ENCODE results near the gene SLC26A5. TPM values are rescaled to one million over a fixed set of nuclear protein-coding genes. Genes with fewer than 3 reads are reported as not detected.
"Not testable (repeated sequence)": the region's sequence is repeated elsewhere in the genome, so short reads cannot be mapped to it uniquely, and the experiment has no call there.

Gene SLC26A5
- total RNA-seq, 2 donors from 2014 or later: not detected

DNA sequence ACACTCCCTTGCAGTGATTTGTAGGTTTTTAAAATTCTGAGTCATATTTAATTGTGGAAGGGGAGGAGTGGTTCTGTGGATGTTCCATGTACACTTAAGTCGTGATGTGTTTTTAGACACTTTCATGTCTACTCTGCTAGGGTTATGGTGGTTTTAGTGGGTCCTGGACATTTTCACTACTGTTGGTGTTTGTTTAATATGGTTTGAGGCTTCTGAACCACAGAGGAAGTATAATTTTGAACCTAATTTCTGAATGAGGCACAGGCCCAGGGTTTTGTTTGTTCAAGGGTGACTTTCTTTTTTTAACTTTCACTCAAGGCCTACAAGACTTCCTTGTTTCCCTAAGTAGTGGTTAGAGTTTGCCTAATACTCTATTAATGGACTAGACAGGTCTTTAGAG lies 13.3 kb downstream of the SLC26A5 start:
- Mint-ChIP-seq H3K36me3 (no peaks in the 10 kb centered on the region), H3K27me3 (peaks cover 19 to 31% of the 10 kb centered on the region in 2 donors), H3K9me3 (no peaks in the 10 kb centered on the region), H3K4me3 (no peak overlapping the region), H3K27ac (no peak overlapping the region), H3K4me1 (ENCODE audit: low read depth in 2 of 2) (no peaks in the 10 kb centered on the region)
- ATAC-seq: no peak
- no peak for DNase-seq (ENCODE audit: low spot score)

DNA sequence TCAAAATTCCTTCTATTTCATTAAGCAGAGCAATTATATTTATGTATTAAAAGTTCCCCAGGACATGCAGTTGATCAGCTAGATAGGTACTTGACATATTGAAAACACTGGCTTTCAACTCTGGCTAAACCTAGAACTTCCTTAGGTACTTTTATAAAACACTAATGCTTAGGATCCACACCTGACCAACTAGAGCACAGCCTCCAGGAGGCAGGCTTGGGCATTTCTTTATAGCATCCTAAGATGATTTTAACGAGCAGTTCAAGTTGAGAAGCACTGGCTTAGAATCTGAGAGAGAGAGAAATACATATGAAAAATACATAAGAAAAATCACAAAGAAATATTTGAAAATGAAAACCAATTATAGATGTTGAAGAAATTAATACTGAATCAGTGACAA lies 20.8 kb downstream of the SLC26A5 start:
- ATAC-seq: no peak
- Mint-ChIP-seq H3K9me3 (no peaks in the 10 kb centered on the region), H3K4me3 (no peak overlapping the region), H3K27ac (no peak overlapping the region), H3K27me3 (peaks cover 15 to 28% of the 10 kb centered on the region in 2 donors), H3K36me3 (no peaks in the 10 kb centered on the region), H3K4me1 (ENCODE audit: low read depth in 2 of 2) (no peaks in the 10 kb centered on the region)
- DNase-seq (ENCODE audit: low spot score): no peak

DNA sequence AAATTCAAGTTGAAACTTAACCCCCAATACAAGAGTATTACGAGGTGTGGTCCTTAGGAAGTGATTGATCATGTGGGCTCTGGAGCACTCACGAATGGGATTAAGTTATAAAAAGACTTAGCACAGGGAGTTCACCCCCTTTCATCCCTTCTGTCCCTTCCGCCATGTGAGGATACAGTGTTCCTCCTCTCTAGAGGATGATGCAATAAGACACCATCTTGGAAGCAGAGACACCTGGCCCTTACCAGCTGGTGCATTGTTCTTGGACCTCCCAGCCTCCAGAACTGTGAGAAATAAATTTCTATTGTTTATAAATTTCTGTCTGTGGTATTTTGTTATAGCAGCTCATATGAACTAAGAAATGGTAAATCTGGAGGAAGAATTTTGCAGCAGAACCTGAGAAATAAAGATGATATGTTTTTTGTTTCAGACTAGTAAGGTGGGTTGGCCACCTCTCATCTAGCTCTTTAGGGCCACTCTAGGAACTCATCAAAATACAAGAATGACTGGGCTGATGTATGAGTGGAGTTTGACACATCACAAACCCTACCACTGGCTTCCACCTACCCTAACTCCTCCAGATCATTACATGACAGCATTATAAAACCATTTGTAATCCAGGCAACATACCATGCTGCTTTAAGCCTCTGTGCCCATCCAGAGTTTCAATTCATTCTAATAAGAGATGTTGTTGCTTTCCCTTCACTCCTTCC lies 22.4 kb downstream of the SLC26A5 start:
- DNase-seq (ENCODE audit: low spot score) (no peak), ATAC-seq (no peak)
- Mint-ChIP-seq H3K36me3 (no peaks in the 10 kb centered on the region), H3K4me1 (ENCODE audit: low read depth in 2 of 2) (no peaks in the 10 kb centered on the region), H3K27ac (no peak overlapping the region), H3K9me3 (no peaks in the 10 kb centered on the region), H3K27me3 (peaks cover 11 to 22% of the 10 kb centered on the region in 2 donors), H3K4me3 (no peak overlapping the region)

DNA sequence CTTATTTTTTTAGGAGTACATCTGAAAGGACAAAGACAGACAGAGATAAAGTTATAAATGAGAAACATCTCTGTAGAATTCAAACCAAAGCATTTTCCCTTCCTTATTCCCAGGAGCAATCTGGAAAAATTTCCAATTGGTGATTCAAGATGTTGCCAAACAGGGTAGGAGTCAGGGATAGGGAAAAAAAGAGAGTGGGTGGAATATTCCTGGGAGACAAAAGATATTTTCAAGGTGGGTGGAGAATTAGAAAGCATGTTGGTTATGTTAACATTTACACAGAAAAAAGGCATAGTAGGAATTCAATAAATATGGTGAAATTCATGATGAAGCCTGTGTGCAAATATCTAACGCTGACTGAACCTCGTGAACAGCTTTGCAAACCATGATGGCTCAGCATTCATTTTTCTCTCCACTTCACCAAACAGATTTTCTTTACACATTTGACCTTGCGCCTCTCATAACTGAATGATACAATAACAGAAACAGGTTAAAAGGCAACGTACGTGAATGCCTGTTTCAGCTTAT lies 25.1 kb downstream of the SLC26A5 start:
- ATAC-seq (no peak), DNase-seq (ENCODE audit: low spot score) (no peak)

DNA sequence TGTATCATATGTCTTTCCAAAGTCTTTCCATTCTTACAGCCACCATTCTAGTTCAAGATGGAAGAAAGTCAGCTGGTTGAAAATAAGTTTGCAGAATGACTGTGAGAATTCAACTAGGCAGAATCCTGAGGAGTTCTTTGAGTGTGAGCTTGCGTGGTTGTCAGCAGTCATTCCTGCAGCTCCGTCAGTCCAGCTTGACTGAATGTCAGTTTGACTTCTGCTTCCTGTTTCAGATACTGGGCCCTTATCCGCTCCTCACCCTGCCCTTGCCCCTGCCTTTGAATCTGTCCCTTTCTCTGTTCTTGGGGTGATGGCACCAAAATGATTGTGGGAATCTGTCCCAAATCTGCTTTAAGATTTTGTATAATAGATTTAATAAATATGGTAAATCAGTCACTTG lies 27.8 kb downstream of the SLC26A5 start:
- ATAC-seq (no peak), DNase-seq (ENCODE audit: low spot score) (no peak)
- Mint-ChIP-seq H3K9me3 (no peaks in the 10 kb centered on the region), H3K36me3 (no peaks in the 10 kb centered on the region), H3K27ac (no peak overlapping the region), H3K4me1 (ENCODE audit: low read depth in 2 of 2) (no peaks in the 10 kb centered on the region), H3K4me3 (no peak overlapping the region), H3K27me3 (peaks cover 19 to 31% of the 10 kb centered on the region in 2 donors)

More for the DNA sequence above, 25.1 kb downstream of the SLC26A5 start:
- H3K4me3 Mint-ChIP-seq: no peak overlapping the region
- H3K9me3 Mint-ChIP-seq: no peaks in the 10 kb centered on the region
- H3K4me1 Mint-ChIP-seq (ENCODE audit: low read depth in 2 of 2): no peaks in the 10 kb centered on the region
- H3K36me3 Mint-ChIP-seq: no peaks in the 10 kb centered on the region
- peaks cover 19 to 33% of the 10 kb centered on the region in 2 donors for H3K27me3 Mint-ChIP-seq
- H3K27ac Mint-ChIP-seq: no peak overlapping the region

DNA sequence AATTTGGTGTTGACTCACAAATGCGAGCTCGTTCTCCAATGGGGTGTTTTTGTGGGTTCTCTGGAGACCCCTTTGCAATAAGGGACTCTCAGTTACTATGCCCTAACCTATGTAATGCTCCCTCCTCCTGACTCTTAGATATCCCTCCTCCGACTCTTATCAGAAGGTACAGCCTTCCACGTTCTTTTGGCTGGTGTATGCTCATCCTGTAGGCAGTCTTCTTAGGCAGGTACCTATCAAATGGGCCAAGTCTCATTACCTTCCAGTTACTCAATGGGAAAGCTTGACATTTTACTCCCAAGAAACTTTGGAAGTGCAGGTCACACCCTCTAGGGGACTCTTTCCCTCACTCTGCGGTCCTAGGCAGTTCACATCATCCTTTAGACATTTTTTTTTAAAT lies 32.6 kb downstream of the SLC26A5 start:
- ATAC-seq: peak in 1 of 2 donors; percentile 45
- no peaks in the 10 kb centered on the region for H3K36me3 Mint-ChIP-seq
- no peaks in the 10 kb centered on the region for H3K4me1 Mint-ChIP-seq (ENCODE audit: low read depth in 2 of 2)
- H3K27ac Mint-ChIP-seq: no peak overlapping the region
- no peaks in the 10 kb centered on the region for H3K9me3 Mint-ChIP-seq
- no peak for DNase-seq (ENCODE audit: low spot score)
- H3K4me3 Mint-ChIP-seq: no peak overlapping the region
- H3K27me3 Mint-ChIP-seq: peaks cover 15 to 32% of the 10 kb centered on the region in 2 donors

DNA sequence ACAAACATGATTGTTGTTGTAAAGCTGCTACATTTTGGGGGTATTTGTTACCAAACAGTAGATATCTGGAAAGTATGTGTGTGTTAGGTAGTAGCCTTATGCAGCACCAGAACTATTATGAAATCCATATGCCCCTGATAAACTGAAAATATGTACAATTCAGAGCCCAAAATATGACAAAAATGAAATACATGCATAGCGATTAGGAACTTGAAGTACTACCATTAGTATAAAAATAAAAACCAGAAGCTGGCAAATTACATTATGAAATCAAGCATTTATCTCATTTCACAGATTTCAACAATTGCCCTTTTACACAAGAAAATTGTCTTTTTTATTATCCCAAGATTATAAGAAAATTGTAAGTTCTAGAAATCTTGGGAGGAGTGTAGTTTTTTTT lies 33.9 kb downstream of the SLC26A5 start:
- no peak overlapping the region for H3K27ac Mint-ChIP-seq
- H3K27me3 Mint-ChIP-seq: peaks cover 8 to 23% of the 10 kb centered on the region in 2 donors
- DNase-seq (ENCODE audit: low spot score) (no peak), ATAC-seq (no peak)
- H3K36me3 Mint-ChIP-seq: no peaks in the 10 kb centered on the region
- H3K4me1 Mint-ChIP-seq (ENCODE audit: low read depth in 2 of 2): no peaks in the 10 kb centered on the region
- H3K9me3 Mint-ChIP-seq: no peaks in the 10 kb centered on the region
- no peak overlapping the region for H3K4me3 Mint-ChIP-seq

DNA sequence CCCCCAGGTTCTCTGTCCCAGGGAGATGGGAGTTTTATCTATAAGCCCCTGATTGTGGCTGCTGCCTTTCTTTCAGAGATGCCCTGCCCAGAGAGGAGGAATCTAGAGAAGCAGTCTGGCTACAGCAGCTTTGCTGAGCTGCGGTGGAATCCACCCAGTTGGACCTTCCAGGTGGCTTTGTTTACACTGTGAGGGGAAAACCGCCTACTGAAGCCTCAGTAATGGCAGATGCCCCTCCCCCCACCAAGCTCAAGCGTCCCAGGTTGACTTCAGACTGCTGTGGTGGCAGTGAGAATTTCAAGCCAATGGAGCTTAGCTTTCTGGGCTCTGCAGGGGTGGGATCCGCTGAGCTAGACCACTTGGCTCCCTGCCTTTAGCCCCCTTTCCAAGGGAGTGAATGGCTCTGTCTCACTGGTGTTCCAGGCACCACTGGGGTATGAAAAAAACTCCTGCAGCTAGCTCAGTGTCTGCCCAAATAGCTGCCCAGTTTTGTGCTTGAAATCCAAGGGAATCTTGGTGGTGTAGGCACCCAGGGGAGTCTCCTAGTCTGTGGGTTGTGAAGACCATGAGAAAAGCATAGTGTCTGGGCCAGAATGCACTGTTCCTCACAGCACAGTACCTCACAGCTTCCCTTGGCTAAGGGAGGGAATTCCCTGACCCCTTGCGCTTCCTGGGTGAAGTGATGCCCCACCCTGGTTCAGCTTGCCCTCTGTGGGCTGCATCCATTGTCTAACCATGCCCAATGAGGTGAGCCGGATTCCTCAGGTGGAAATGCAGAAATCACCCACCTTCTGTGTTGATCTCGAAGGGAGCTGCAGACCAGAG lies 40.0 kb downstream of the SLC26A5 start:
- H3K9me3 Mint-ChIP-seq; DNase-seq (ENCODE audit: low spot score); ATAC-seq; H3K27ac Mint-ChIP-seq; H3K4me3 Mint-ChIP-seq; H3K4me1 Mint-ChIP-seq (ENCODE audit: low read depth in 2 of 2); H3K36me3 Mint-ChIP-seq: not testable (repeated sequence)
- peaks cover 20 to 24% of the 10 kb centered on the region in 2 donors for H3K27me3 Mint-ChIP-seq

DNA sequence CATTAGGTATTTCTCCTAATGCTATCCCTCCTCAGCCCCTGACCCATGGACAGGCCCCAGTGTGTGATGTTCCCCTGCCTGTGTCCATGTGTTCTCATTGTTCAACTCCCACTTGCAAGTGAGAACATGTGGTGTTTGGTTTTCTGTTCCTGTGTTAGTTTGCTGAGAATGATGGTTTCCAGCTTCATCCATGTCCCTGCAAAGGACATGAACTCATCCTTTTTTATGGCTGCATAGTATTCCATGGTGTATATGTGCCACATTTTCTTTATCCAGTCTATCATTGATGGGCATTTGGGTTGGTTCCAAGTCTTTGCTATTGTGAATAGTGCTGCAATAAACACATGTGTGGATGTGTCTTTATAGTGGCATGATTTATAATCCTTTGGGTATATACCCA lies 46.3 kb downstream of the SLC26A5 start:
- H3K4me3 Mint-ChIP-seq; ATAC-seq; H3K36me3 Mint-ChIP-seq; H3K27ac Mint-ChIP-seq; H3K4me1 Mint-ChIP-seq (ENCODE audit: low read depth in 2 of 2); DNase-seq (ENCODE audit: low spot score); H3K9me3 Mint-ChIP-seq: not testable (repeated sequence)
- peaks cover 20 to 26% of the 10 kb centered on the region in 2 donors for H3K27me3 Mint-ChIP-seq

DNA sequence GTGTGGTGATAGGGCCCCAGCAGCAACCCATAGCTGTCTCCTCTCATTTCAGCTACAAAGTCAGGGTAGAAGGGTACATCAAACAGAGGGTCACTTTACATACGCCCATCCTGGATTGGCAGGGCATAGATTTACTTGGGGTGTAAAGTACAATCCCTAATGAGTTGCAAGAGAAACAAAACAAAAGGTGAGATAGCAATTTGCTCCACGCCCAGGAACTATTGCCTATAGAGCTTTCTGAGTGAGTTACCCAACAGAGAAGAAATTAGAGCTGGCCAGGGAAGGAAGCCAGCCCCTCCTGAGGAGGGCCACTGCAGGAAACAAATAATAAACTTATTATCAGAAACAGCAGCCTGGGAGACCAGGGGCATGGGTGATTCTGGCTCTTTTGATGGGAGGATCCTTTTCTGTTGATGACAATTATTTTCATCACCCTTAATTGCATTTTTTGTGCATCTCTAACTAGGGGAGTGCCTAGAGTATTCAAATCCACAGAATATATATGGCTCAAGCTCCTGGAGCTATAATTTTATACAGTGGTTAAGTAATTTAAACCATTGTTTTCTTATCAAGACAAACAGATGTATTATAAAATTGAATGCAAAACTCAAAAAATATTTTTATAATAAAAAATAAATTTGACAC lies 47.4 kb downstream of the SLC26A5 start:
- no peak for DNase-seq (ENCODE audit: low spot score)
- no peak for ATAC-seq
- H3K27me3 Mint-ChIP-seq: peaks cover 15 to 21% of the 10 kb centered on the region in 2 donors
- no peak overlapping the region for H3K27ac Mint-ChIP-seq
- H3K4me3 Mint-ChIP-seq: no peak overlapping the region
- H3K4me1 Mint-ChIP-seq (ENCODE audit: low read depth in 2 of 2): no peaks in the 10 kb centered on the region
- no peaks in the 10 kb centered on the region for H3K36me3 Mint-ChIP-seq
- H3K9me3 Mint-ChIP-seq: no peaks in the 10 kb centered on the region

DNA sequence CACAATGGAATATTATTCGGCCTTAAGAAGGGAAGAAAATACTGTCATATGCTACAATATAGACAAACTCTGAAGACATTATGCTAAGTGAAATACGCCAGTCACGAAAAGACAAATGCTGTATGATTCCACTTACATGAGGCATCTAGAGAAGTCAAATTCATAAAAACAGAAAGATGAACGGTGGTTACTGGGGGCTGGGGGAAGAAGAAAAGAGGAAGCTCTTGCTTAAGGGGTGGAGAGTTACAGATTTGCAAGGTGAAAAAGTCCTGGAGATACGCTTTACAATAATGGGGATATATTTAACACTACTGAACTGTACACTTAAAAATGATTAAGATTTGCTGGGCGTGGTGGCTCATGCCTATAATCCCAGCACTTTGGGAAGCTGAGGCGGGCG lies 49.5 kb downstream of the SLC26A5 start:
- no peak for DNase-seq (ENCODE audit: low spot score)
- H3K27me3 Mint-ChIP-seq: peaks cover 4 to 9% of the 10 kb centered on the region in 2 donors
- H3K36me3 Mint-ChIP-seq: no peaks in the 10 kb centered on the region
- no peaks in the 10 kb centered on the region for H3K9me3 Mint-ChIP-seq
- no peak overlapping the region for H3K27ac Mint-ChIP-seq
- H3K4me1 Mint-ChIP-seq (ENCODE audit: low read depth in 2 of 2): no peaks in the 10 kb centered on the region
- H3K4me3 Mint-ChIP-seq: no peak overlapping the region
- no peak for ATAC-seq

DNA sequence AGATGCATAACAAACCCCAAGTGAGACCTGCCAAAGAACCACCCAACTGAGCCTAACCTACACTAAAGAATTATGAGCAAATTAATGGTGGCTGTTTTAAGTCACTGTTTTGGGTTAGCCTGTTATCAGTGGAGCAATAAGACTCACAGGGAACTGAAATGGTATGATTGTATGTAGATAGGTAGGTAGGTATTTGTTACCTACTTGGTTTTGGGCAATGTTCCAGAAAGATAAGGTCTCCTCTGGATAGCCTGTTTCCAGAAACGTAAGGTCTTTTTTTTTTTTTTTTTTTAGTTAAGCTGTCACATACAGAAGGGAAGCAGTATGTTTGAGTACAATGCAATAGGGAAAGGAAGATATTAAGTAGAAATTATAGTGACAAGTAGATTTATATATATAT lies 50.9 kb downstream of the SLC26A5 start:
- Mint-ChIP-seq H3K9me3 (no peaks in the 10 kb centered on the region), H3K36me3 (no peaks in the 10 kb centered on the region), H3K4me3 (no peak overlapping the region), H3K27ac (no peak overlapping the region), H3K27me3 (peaks cover 10 to 15% of the 10 kb centered on the region in 2 donors), H3K4me1 (ENCODE audit: low read depth in 2 of 2) (no peaks in the 10 kb centered on the region)
- DNase-seq (ENCODE audit: low spot score) (no peak), ATAC-seq (no peak)

DNA sequence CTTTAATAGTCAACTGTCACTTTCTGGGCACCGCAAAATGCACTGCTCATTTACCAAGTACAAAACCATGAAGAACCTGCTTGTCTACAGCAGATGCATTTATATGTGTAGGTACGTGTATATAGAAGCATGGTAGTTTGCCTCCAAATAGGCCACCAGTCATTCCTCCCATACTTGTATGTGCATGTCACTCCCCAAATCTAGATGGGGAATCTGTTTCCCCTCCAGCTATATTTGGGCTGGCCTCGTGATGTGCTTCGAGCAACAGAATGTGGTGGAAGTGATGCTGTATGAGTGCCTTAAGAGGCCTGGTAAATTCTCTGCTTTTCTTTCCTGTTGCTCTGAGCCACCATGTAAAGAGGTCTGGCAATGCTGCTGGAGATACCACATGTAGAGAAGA lies 51.4 kb downstream of the SLC26A5 start:
- DNase-seq (ENCODE audit: low spot score): no peak
- Mint-ChIP-seq H3K36me3 (no peaks in the 10 kb centered on the region), H3K4me1 (ENCODE audit: low read depth in 2 of 2) (no peaks in the 10 kb centered on the region), H3K4me3 (no peak overlapping the region), H3K27ac (no peak overlapping the region), H3K27me3 (peaks cover 12 to 20% of the 10 kb centered on the region in 2 donors), H3K9me3 (no peaks in the 10 kb centered on the region)
- no peak for ATAC-seq

DNA sequence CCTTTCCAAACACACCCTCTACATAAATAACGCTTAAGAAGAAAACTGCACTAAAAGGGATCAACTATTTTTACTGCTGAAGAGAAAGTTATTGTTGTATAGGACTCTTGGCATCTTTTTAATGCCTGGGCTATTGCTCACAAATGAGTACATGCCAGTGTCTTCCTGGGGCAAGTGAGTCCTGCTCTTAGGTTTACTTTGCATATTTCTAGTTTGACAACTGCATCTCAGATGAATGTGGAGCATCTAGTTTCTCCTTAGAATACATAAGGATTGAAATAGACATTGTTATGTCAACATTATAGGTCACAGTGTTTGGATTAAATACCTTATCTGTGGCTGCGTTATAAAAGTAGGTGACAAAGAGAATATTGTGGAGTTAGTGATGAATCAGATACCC lies 54.0 kb downstream of the SLC26A5 start:
- no peak overlapping the region for H3K27ac Mint-ChIP-seq

More for the DNA sequence above, 54.0 kb downstream of the SLC26A5 start:
- no peaks in the 10 kb centered on the region for H3K4me1 Mint-ChIP-seq (ENCODE audit: low read depth in 2 of 2)
- H3K9me3 Mint-ChIP-seq: no peaks in the 10 kb centered on the region
- H3K27me3 Mint-ChIP-seq: peaks cover 12 to 27% of the 10 kb centered on the region in 2 donors
- H3K4me3 Mint-ChIP-seq: no peak overlapping the region
- no peak for DNase-seq (ENCODE audit: low spot score)
- ATAC-seq: no peak
- no peaks in the 10 kb centered on the region for H3K36me3 Mint-ChIP-seq

Measured in natural killer cell treated with Interleukin-12 subunit alpha and Interleukin-12 subunit beta and Interleukin-15 and Interleukin-18, amount 100 ng/mL, for 72 hours (primary cell).